Spinal cord (tissue), 4 donors: ENCODE data around the gene NAP1L1. TPM values are rescaled to one million over a fixed set of nuclear protein-coding genes. Genes with fewer than 3 reads are reported as not detected.

Source experiments
- polyA plus RNA-seq, 2 donors: library from polyadenylated mRNA; unstranded; fragments of 120-200 nt; gene quantifications; one replicate each; pipeline ENCODE4 v1.2.1, GENCODE V29; 2013; ENCODE audit not compliant: insufficient read length in 2 of 2
- total RNA-seq, 2 donors: library from RNA; depleted of rRNA in 1 of 2; stranded (reverse); fragments of 120-200 nt in 1 of 2; fragments of >200 nt in 1 of 2; gene quantifications; one replicate each; pipeline versions ENCODE4 v1.2.3 to v1.2.4, GENCODE V29; 2013 to 2014

Gene NAP1L1
- total and polyA plus RNA-seq, 4 donors, result 293 to 495 (median 335) TPM

Other genes starting within 250 kb of the NAP1L1 start
- gene PHLDA1, start 52.9 kb downstream of the NAP1L1 start, total RNA-seq, result 10 to 100 TPM; 27.0 to 49.6 TPM
- gene PHLDA1, start 52.9 kb downstream of the NAP1L1 start, polyA plus RNA-seq, result 10 to 100 TPM; 48.4 to 61.5 TPM